NCI-H1694 treated with DMSO at 0.1 percent for 48 hours (cell line): ENCODE results near the gene TUB.

Experiments used
- DNase-seq: peaks from one replicate; lab custom pipeline; 2025; lab: John Stamatoyannopoulos, UW

The TUB gene

GRCh38 chr11:8047382-8047781 is 33.6 kb upstream of the TUB start:
- DNase-seq = no peak

GRCh38 chr11:8049084-8049483 is 31.9 kb upstream of the TUB start:
- no peak for DNase-seq

- DNase-seq = no peak
These were observed 25.7 kb upstream of the TUB start for GRCh38 chr11:8055091-8055835.

- no peak for DNase-seq
These were observed 25.0 kb upstream of the TUB start for GRCh38 chr11:8055836-8056526.

- no peak for DNase-seq
These were observed 24.1 kb upstream of the TUB start for GRCh38 chr11:8056810-8057463.

GRCh38 chr11:8058216-8058615 is 22.8 kb upstream of the TUB start:
- no peak for DNase-seq

GRCh38 chr11:8059030-8059429 is 22.0 kb upstream of the TUB start:
- DNase-seq = no peak

GRCh38 chr11:8059571-8060011 is 21.4 kb upstream of the TUB start:
- no peak for DNase-seq

- DNase-seq = peak; percentile 88
These were observed 20.8 kb upstream of the TUB start for GRCh38 chr11:8060146-8060719.

GRCh38 chr11:8060801-8061554 is 20.0 kb upstream of the TUB start:
- no peak for DNase-seq

GRCh38 chr11:8061555-8062428 is 19.2 kb upstream of the TUB start:
- no peak for DNase-seq

- DNase-seq = no peak
These were observed 18.2 kb upstream of the TUB start for GRCh38 chr11:8062781-8063257.

GRCh38 chr11:8063324-8063723 is 17.7 kb upstream of the TUB start:
- no peak for DNase-seq

- no peak for DNase-seq
These were observed 16.0 kb upstream of the TUB start for GRCh38 chr11:8065031-8065430.

GRCh38 chr11:8066036-8066910 is 14.7 kb upstream of the TUB start:
- DNase-seq = no peak

- no peak for DNase-seq
These were observed 14.0 kb upstream of the TUB start for GRCh38 chr11:8066911-8067455.

- DNase-seq = no peak
These were observed 13.5 kb upstream of the TUB start for GRCh38 chr11:8067567-8067928.

GRCh38 chr11:8067929-8068575 is 13.0 kb upstream of the TUB start:
- DNase-seq = no peak

GRCh38 chr11:8068605-8069221 is 12.3 kb upstream of the TUB start:
- DNase-seq = peak; percentile 25
